Measurements from ENCODE around the gene NECTIN3. TPM values are rescaled to one million over a fixed set of nuclear protein-coding genes. Genes with fewer than 3 reads are reported as not detected.

NECTIN3 gene
- polyA plus RNA-seq, 3 donors, result not detected

- H3K4me3 ChIP-seq (replicated peaks in 1 of 3; ENCODE audit: low read depth in 2 of 3, low read length in 3 of 3), result no peak overlapping the region
- Mint-ChIP-seq H3K36me3 (peaks cover 0 to 13% of the 10 kb centered on the region in 2 donors), H3K27ac (no peak overlapping the region), H3K9me3 (peaks cover 0 to 20% (median 12%) of the 10 kb centered on the region in 7 donors), H3K4me1 (peaks cover 19% of the 10 kb centered on the region), H3K4me3 (peak overlapping the region; percentile 74 to 90), H3K27me3 (ENCODE audit: low read depth in 3 of 3) (peaks cover 52 to 68% (median 60%) of the 10 kb centered on the region in 3 donors)
- no peak overlapping the region for H3K4me2 ChIP-seq (replicated peaks; ENCODE audit: extremely low read depth, low read length, poor library complexity, severe bottlenecking)
- no peak overlapping the region for H3K9ac ChIP-seq (ENCODE audit: insufficient read depth, low read length, poor library complexity, severe bottlenecking)
- H2AFZ ChIP-seq (ENCODE audit: insufficient read depth, low read depth, low read length, poor library complexity, severe bottlenecking), result no peak overlapping the region
- H3K36me3 ChIP-seq (replicated peaks in 1 of 2; ENCODE audit: control insufficient read depth in 1 of 2, insufficient read depth in 2 of 2, low read length in 2 of 2), result no peaks in the 10 kb centered on the region
- H3K79me2 ChIP-seq (ENCODE audit: insufficient read depth, low read length), result no peaks in the 10 kb centered on the region
- DNase-seq, result no peak
- WGBS (ENCODE audit: insufficient coverage), result 92% methylated on average over 3 of the region's 5 CpGs
- TF ChIP-seq CTCF (IDR thresholded peaks at IDR 0.05), result no peak
- intact Hi-C loops (cut with micrococcal nuclease), result no loop called here
- H4K20me1 ChIP-seq (ENCODE audit: insufficient read depth, low read length), result no peaks in the 10 kb centered on the region
- H3K27ac ChIP-seq (ENCODE audit: low read depth in 1 of 2, low read length in 2 of 2), result no peak overlapping the region
- peaks cover 9 to 17% of the 10 kb centered on the region in 2 donors for H3K4me1 ChIP-seq (ENCODE audit: control insufficient read depth in 1 of 2, insufficient read depth in 2 of 2, low read length in 2 of 2)
- H3K27me3 ChIP-seq (ENCODE audit: control insufficient read depth in 2 of 2, insufficient read depth in 2 of 2, low read length in 2 of 2), result peaks cover 54 to 76% of the 10 kb centered on the region in 2 donors
- peaks cover 3 to 17% of the 10 kb centered on the region in 2 donors for H3K9me3 ChIP-seq (replicated peaks in 1 of 2; ENCODE audit: control insufficient read depth in 1 of 2, insufficient read depth in 1 of 2, low read length in 2 of 2)
These were observed 1.6 kb downstream of the NECTIN3 start for GRCh38 chr3:111073218-111073617.

GRCh38 chr3:111076732-111077131, 5.1 kb downstream of the NECTIN3 start:
- no peaks in the 10 kb centered on the region for H4K20me1 ChIP-seq (ENCODE audit: insufficient read depth, low read length)
- peaks cover 0 to 14% (median 6%) of the 10 kb centered on the region in 7 donors for H3K9me3 Mint-ChIP-seq
- peaks cover 8% of the 10 kb centered on the region for H3K4me1 Mint-ChIP-seq
- H3K27me3 ChIP-seq (ENCODE audit: control insufficient read depth in 2 of 2, insufficient read depth in 2 of 2, low read length in 2 of 2), result peaks cover 35 to 43% of the 10 kb centered on the region in 2 donors
- no peak overlapping the region for H3K9ac ChIP-seq (ENCODE audit: insufficient read depth, low read length, poor library complexity, severe bottlenecking)
- no peak overlapping the region for H3K4me3 ChIP-seq (replicated peaks in 1 of 3; ENCODE audit: low read depth in 2 of 3, low read length in 3 of 3)
- peaks cover 3 to 8% of the 10 kb centered on the region in 2 donors for H3K9me3 ChIP-seq (replicated peaks in 1 of 2; ENCODE audit: control insufficient read depth in 1 of 2, insufficient read depth in 1 of 2, low read length in 2 of 2)
- intact Hi-C loops (cut with micrococcal nuclease), result no loop called here
- no CpG with 5 or more reads among the region's 5 CpGs for WGBS (ENCODE audit: insufficient coverage)
- H3K4me2 ChIP-seq (replicated peaks; ENCODE audit: extremely low read depth, low read length, poor library complexity, severe bottlenecking), result no peak overlapping the region
- no peak overlapping the region for H3K27ac Mint-ChIP-seq
- TF ChIP-seq CTCF (IDR thresholded peaks at IDR 0.05), result no peak
- H3K27me3 Mint-ChIP-seq (ENCODE audit: low read depth in 3 of 3), result peaks cover 31 to 40% (median 34%) of the 10 kb centered on the region in 3 donors
- no peaks in the 10 kb centered on the region for H3K36me3 ChIP-seq (replicated peaks in 1 of 2; ENCODE audit: control insufficient read depth in 1 of 2, insufficient read depth in 2 of 2, low read length in 2 of 2)
- H3K4me1 ChIP-seq (ENCODE audit: control insufficient read depth in 1 of 2, insufficient read depth in 2 of 2, low read length in 2 of 2), result peaks cover 9 to 11% of the 10 kb centered on the region in 2 donors
- no peak overlapping the region for H3K4me3 Mint-ChIP-seq
- H3K36me3 Mint-ChIP-seq, result peaks cover 0 to 7% of the 10 kb centered on the region in 2 donors
- DNase-seq, result no peak
- no peaks in the 10 kb centered on the region for H3K79me2 ChIP-seq (ENCODE audit: insufficient read depth, low read length)
- no peak overlapping the region for H2AFZ ChIP-seq (ENCODE audit: insufficient read depth, low read depth, low read length, poor library complexity, severe bottlenecking)
- no peak overlapping the region for H3K27ac ChIP-seq (ENCODE audit: low read depth in 1 of 2, low read length in 2 of 2)

All from CD14-positive monocyte (primary cell).